HG03175 (cell line): ENCODE results near the gene CCR5.
"Not testable (repeated sequence)": the region's sequence is repeated elsewhere in the genome, so short reads cannot be mapped to it uniquely, and the experiment has no call there.

Source experiments
- ATAC-seq: cut with Tn5 transposase; IDR thresholded peaks from one replicate; pipeline ENCODE4 v1.9.1; 2021; ENCODE audit warnings: mild to moderate bottlenecking, moderate library complexity; ENCODE audit not compliant: unreplicated experiment

The CCR5 gene

GRCh38 chr3:46370839-46371518 lies at the start of gene CCR5:
TSS of gene CCR5 (plus strand) at chr3:46370946. CDS start at chr3:46372903, 1,957 bp downstream.
- no peak for ATAC-seq

GRCh38 chr3:46321461-46322104 lies 49.2 kb upstream of the CCR5 start:
- ATAC-seq: no peak

DNA sequence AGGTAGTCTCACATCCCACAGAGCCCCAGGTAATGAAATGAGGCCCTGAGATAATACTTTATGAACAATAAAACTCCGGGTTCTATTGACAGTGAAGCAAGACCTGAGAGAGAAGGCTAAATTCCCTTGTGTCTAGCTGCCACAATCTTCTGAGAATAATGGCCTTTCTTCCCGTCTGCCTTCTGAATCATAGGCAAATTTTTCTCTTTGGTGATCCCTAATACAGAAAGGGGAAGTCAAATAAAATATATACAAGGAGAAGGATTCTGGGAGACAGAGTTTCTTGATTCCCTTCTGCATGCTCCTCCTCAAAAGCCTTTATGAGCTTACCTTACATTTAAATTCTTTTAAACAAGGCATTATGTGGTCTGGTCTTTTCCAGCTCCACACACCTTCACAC lies 46.7 kb upstream of the CCR5 start:
- no peak for ATAC-seq

- no peak for ATAC-seq
Measured at GRCh38 chr3:46325645-46326300, 45.0 kb upstream of the CCR5 start.

- ATAC-seq: not testable (repeated sequence)
Measured at GRCh38 chr3:46330676-46331075, 40.1 kb upstream of the CCR5 start.

GRCh38 chr3:46334741-46335478 lies 35.8 kb upstream of the CCR5 start:
- ATAC-seq: no peak

GRCh38 chr3:46335541-46335940 lies 35.2 kb upstream of the CCR5 start:
- ATAC-seq: no peak

- ATAC-seq: no peak
Measured at GRCh38 chr3:46337911-46338310, 32.8 kb upstream of the CCR5 start.

- no peak for ATAC-seq
Measured at GRCh38 chr3:46338840-46339239, 31.9 kb upstream of the CCR5 start.

DNA sequence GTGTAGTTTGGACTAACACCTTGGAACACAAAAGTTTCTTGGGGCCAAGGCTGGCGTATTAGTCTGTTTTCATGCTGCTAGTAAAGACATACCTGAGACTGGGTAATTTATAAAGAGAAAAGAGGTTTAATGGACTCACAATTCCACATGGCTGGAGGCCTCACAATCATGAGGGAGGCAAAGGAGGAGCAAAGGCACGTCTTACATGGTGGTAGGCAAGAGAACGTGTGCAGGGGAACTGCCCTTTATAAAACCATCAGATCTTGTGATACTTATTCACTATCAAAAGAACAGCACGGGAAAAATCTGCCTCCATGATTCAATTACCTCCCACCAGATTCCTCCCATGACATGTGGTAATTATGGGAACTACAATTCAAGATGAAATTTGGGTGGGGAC lies 26.3 kb upstream of the CCR5 start:
- no peak for ATAC-seq

DNA sequence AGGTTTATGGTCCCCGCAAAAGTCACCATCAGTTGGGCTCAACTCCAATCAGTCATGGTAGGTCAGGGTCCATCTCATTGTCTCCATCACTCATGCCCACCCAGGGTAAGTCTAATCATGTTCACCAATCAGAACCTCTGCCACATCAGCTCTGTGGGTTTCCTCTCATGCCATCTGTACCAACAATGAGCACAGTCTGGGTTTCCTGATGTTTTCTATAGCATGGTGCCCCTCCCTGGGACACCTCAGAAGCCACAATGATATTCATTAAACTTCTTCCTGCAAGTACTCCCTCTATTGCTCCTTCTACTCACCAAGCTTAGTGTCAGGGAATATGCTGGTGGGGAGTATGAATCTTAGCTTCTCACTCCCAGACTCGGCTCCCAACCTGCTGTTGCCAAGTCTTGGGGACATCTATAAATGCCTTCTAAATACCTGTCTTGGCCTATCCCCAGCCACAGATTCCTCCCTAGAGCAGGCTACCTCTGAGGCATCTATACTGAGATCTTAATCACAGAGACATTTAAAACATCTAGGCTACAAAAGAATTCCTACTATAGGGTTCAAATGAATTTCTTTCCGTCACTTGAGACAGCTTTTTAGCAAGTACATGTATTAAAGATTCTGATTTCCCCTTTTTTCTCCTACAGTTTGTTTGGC lies 21.8 kb upstream of the CCR5 start:
- no peak for ATAC-seq

GRCh38 chr3:46349484-46350261 lies 21.1 kb upstream of the CCR5 start:
- ATAC-seq: peak; percentile 73

- ATAC-seq: peak; percentile 28
Measured at GRCh38 chr3:46350262-46350565, 20.5 kb upstream of the CCR5 start.

GRCh38 chr3:46351646-46352045 lies 19.1 kb upstream of the CCR5 start:
- no peak for ATAC-seq

GRCh38 chr3:46353090-46353489 lies 17.7 kb upstream of the CCR5 start:
- no peak for ATAC-seq

DNA sequence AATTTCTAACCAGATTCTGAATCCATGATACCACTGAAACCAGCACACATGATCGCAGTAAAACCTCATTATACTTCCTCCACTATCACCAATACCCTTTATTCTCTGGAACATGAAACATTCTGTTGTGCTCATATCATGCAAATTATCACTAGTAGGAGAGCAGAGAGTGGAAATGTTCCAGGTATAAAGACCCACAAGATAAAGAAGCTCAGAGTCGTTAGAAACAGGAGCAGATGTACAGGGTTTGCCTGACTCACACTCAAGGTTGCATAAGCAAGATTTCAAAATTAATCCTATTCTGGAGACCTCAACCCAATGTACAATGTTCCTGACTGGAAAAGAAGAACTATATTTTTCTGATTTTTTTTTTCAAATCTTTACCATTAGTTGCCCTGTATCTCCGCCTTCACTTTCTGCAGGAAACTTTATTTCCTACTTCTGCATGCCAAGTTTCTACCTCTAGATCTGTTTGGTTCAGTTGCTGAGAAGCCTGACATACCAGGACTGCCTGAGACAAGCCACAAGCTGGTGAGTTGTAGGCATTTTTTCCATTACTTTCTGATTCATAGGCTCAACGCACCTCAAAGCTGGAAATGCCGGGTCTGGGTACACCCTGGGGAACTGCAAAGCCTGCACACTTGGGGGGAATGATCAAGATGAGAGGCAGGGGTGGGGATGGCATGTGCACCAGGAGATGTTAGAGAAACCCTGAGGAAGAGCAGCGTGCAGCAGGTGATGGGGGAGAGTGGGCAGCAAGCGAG lies 16.9 kb upstream of the CCR5 start, which contains the start of gene CCR2:
Gene CCR2, plus strand, starts transcription at position 465 of the 764 bp plus-strand sequence. CDS start 3,417 bp downstream, outside the sequence.
- no peak for ATAC-seq

- ATAC-seq: no peak
Measured at GRCh38 chr3:46354478-46354877, 16.3 kb upstream of the CCR5 start.

DNA sequence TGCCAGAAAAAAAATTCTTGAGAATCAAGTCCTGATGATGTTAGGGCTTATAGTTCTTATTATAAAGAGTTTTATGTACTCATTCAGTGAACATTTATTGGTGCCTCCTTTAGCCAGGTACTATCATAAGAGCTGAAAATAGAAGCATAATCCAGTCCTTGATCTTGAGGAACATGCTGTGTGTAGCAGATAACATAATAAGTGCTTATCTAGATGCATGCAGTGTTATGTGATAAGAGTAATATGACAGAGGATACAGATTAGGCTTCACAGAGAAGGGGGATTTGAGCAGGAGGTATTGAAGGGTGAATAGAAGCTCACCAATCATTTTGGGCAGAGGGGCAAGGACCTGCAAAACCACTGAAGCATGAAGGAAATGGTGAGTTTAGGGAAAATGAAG lies 15.8 kb upstream of the CCR5 start:
- ATAC-seq: no peak

DNA sequence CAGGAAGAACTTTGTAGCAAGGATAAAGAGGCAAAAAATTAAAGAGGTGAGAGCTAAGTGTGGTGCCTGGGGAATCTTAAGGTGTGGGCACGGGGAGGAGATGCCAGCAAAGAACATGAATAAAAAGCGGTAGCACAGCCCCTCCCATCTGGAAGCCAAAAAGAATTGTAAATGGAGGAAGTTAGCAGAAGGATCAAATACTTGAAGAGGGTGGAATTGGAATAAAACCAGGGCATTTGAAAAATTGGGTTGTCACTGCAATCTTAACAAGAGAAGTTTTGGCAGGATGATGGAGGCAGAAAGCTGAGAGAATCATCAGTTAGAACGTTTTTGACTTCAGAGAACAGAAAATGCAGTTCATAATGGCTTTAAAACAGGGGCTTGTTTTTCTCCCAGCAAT lies 14.5 kb upstream of the CCR5 start:
- ATAC-seq: no peak

GRCh38 chr3:46356909-46357308 lies 13.8 kb upstream of the CCR5 start:
- ATAC-seq: no peak
